GM11168 (cell line): ENCODE measurements around the gene PRKCA.

Experiments used
- in situ Hi-C: fragments of 300-500 bp; cut with MboI; formaldehyde crosslinking; loops from one replicate; pipeline ENCODE4 v1.12.0; 2022; ENCODE audit warnings: low sequenced_read_pairs; ENCODE audit not compliant: unreplicated experiment

Gene PRKCA

DNA sequence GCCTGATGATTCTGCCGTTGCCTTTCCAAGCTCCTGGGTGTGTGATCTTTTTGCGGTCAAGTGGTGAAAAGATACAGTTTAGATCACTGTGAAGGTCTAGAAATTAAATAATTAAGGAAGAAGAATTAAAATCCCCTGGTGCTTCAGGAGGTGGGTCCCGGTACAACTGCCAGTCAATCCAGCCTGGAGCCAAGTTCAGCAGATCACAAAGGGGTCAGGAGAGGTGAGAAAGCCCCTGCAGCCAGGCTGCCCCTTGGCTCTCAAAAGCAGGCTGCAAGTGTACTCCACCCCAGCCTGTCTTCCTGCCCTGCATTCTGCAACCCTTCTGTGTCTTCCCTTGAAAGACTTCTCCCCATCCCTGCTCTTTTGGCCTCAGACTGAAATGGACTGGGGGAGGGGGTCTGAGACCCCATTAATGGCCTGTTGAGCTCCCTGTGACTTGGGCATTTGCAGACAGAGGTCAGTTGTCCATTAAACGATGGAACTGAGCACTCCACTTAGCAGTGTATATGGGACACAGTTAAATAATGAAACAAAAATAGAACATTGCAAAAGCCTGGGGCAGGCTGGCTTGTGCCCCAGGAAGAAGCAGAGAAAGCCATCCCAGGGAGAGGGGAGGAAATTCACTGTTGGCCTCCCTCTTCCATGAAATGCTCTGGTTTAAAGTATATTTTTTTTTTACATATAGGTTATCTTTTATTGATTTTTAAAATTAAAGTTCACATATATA, 547.6 kb downstream of the PRKCA start:
- in situ Hi-C loops: no loop called here

- in situ Hi-C loops: no loop called here
Observed at GRCh38 chr17:66850692-66851091, 548.3 kb downstream of the PRKCA start.

DNA sequence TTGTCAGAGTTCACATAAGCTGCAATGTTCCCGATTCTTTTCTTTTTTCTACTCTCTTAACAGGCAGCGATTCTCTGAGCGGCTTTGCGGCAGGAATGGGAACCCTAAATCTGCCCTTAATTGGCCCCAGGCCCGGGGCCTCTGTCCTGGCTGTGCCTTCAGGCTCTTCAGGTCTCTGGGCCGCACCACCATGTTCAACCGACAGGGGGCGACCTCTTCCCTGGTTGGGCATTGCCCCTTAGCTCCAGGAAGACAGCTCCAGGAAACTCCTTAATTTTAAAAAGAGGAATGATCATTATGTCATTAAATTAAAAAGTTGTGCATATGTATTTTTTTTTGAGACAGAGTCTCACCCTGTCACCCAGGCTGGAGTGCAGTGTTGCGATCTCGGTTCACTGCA, 552.8 kb downstream of the PRKCA start:
- in situ Hi-C loops: no loop called here

GRCh38 chr17:66858226-66859083, 556.0 kb downstream of the PRKCA start:
- in situ Hi-C loops: no loop called here

- in situ Hi-C loops: no loop called here
Observed at GRCh38 chr17:66859353-66859752, 556.9 kb downstream of the PRKCA start.

GRCh38 chr17:66860204-66860603, 557.8 kb downstream of the PRKCA start:
- in situ Hi-C loops: no loop called here
